ENCODE results near the gene GAS2. TPM values are rescaled to one million over a fixed set of nuclear protein-coding genes. Genes with fewer than 3 reads are reported as not detected.

GAS2 gene
- polyA plus RNA-seq, 1 of the 3 experiments (the other 2 are of a cell fraction): 0.72 TPM

DNA sequence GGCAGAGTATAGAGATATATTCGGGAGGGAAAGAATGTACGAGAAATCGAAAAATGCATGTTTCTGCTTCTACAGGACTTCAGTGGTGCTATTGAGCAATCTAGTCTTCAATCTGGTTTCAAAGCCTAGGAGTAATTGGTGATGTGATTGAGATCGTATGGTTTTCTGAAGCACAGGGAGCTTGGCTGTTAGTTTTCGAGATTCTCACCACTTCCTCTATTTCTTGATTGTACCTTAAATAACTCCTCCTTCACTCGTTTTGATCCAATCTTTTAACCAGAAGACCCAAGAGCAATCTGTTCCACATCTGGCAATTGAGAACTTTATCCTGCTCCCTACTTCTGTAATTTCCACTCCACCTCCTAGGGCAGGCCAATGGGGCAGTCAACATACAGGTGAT lies 193.3 kb downstream of the GAS2 start:
- Histone ChIP-seq H3K9me2 (no peaks in the 10 kb centered on the region), H3K4me2 (no peak overlapping the region), H3K27ac (ENCODE audit: low read depth in 2 of 2, low read length in 1 of 2) (no peak overlapping the region), H3K79me2 (ENCODE audit: insufficient read depth) (no peaks in the 10 kb centered on the region), H3K9me3 (no peaks in the 10 kb centered on the region), H3K36me3 (replicated peaks in 1 of 2; ENCODE audit: control insufficient read depth in 1 of 2, insufficient read depth in 2 of 2, low read length in 1 of 2) (no peaks in the 10 kb centered on the region), H3K4me3 (ENCODE audit: low read depth in 2 of 2, low read length in 1 of 2) (no peak overlapping the region), H3F3A (replicated peaks; ENCODE audit: insufficient read depth) (no peaks in the 10 kb centered on the region), H2AFZ (ENCODE audit: low read depth) (no peak overlapping the region), H3K27me3 (ENCODE audit: insufficient read depth) (no peaks in the 10 kb centered on the region), H3K9ac (no peak overlapping the region), H3K4me1 (ENCODE audit: control insufficient read depth in 1 of 2, insufficient read depth in 2 of 2, low read depth in 1 of 2, low read length in 1 of 2) (no peaks in the 10 kb centered on the region), H4K20me1 (ENCODE audit: insufficient read depth) (no peaks in the 10 kb centered on the region)
- TF ChIP-seq, protein P1, sequence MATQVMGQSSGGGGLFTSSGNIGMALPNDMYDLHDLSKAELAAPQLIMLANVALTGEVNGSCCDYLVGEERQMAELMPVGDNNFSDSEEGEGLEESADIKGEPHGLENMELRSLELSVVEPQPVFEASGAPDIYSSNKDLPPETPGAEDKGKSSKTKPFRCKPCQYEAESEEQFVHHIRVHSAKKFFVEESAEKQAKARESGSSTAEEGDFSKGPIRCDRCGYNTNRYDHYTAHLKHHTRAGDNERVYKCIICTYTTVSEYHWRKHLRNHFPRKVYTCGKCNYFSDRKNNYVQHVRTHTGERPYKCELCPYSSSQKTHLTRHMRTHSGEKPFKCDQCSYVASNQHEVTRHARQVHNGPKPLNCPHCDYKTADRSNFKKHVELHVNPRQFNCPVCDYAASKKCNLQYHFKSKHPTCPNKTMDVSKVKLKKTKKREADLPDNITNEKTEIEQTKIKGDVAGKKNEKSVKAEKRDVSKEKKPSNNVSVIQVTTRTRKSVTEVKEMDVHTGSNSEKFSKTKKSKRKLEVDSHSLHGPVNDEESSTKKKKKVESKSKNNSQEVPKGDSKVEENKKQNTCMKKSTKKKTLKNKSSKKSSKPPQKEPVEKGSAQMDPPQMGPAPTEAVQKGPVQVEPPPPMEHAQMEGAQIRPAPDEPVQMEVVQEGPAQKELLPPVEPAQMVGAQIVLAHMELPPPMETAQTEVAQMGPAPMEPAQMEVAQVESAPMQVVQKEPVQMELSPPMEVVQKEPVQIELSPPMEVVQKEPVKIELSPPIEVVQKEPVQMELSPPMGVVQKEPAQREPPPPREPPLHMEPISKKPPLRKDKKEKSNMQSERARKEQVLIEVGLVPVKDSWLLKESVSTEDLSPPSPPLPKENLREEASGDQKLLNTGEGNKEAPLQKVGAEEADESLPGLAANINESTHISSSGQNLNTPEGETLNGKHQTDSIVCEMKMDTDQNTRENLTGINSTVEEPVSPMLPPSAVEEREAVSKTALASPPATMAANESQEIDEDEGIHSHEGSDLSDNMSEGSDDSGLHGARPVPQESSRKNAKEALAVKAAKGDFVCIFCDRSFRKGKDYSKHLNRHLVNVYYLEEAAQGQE (IDR thresholded peaks at IDR 0.05; ENCODE audit: low read depth, low read length): no peak
- no peak for TF ChIP-seq TCF12 (IDR thresholded peaks at IDR 0.05)
- no peak for TF ChIP-seq FOSL2 (IDR thresholded peaks at IDR 0.05; ENCODE audit: borderline replicate concordance, low read depth)
- no peak for TF ChIP-seq EP300 (IDR thresholded peaks at IDR 0.05; ENCODE audit: borderline replicate concordance in 1 of 2, low read depth in 1 of 2, low read length in 1 of 2)
- DNase-seq: no peak
- CTCF ChIA-PET: interaction anchor here (4.9 kb wide), 1 partner anchor 16 kb away, joined by 28 read pairs; no protein-coding TSS in a partner anchor
- POLR2A ChIA-PET: no interaction called here
- WGBS (ENCODE audit: low lambda C conversion rate): 63% methylated on average over 6 of the region's 6 CpGs

DNA sequence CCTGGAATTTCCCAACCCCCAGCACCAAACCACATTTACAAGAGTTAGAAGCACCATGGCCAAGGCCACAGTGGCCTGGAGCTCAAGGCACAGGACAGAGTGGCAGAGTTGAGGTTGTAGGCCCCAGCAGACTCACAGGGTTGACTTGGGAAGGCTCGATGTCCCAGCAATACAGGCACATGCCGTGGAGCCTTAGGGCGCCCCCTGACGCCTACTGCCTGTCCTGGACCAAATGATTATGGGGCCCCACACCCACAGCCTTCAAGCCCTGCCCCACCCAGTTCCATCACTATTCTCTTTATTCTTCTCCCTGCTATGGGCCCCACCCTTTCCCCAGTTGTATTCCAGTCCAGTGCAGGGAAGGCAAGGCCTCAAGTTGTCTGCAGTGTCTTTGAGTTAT lies 193.8 kb downstream of the GAS2 start, which contains the start of gene CCDC179:
Gene CCDC179 (minus strand): TSS at position 234 of the 400 bp plus-strand sequence. CDS start 53 bp downstream, at position 181.
- no peak within 1 kb of the TSS for H3K27ac ChIP-seq (ENCODE audit: low read depth in 2 of 2, low read length in 1 of 2)
- H3K4me3 ChIP-seq (ENCODE audit: low read depth in 2 of 2, low read length in 1 of 2): no peak within 1 kb of the TSS
- no CpG with 5 or more reads among the region's 4 CpGs for WGBS (ENCODE audit: low lambda C conversion rate)
- H3K79me2 ChIP-seq (ENCODE audit: insufficient read depth): no peaks in the 10 kb centered on the region
- no peaks in the 10 kb centered on the region for H3K27me3 ChIP-seq (ENCODE audit: insufficient read depth)
- no peak within 1 kb of the TSS for H3K4me2 ChIP-seq
- no peaks in the 10 kb centered on the region for H3F3A ChIP-seq (replicated peaks; ENCODE audit: insufficient read depth)
- no peaks in the 10 kb centered on the region for H3K36me3 ChIP-seq (replicated peaks in 1 of 2; ENCODE audit: control insufficient read depth in 1 of 2, insufficient read depth in 2 of 2, low read length in 1 of 2)
- CTCF ChIA-PET: interaction anchor here (4.9 kb wide), 1 partner anchor 15 kb away, joined by 28 read pairs; no protein-coding TSS in a partner anchor
- POLR2A ChIA-PET: no interaction called here
- no peak for DNase-seq
- H2AFZ ChIP-seq (ENCODE audit: low read depth): no peak within 1 kb of the TSS
- no peaks in the 10 kb centered on the region for H3K9me2 ChIP-seq
- no peaks in the 10 kb centered on the region for H3K9me3 ChIP-seq
- no peaks in the 10 kb centered on the region for H4K20me1 ChIP-seq (ENCODE audit: insufficient read depth)
- H3K9ac ChIP-seq: no peak within 1 kb of the TSS
- no peaks in the 10 kb centered on the region for H3K4me1 ChIP-seq (ENCODE audit: control insufficient read depth in 1 of 2, insufficient read depth in 2 of 2, low read depth in 1 of 2, low read length in 1 of 2)
- TF ChIP-seq RAD21 (IDR thresholded peaks at IDR 0.05; ENCODE audit: low read length) (no peak), JUND (IDR thresholded peaks at IDR 0.05) (no peak), SMC3 (IDR thresholded peaks at IDR 0.05; ENCODE audit: low read depth, low read length) (no peak), YY1 (IDR thresholded peaks at IDR 0.05; ENCODE audit: low read depth) (no peak), FOSL2 (IDR thresholded peaks at IDR 0.05; ENCODE audit: borderline replicate concordance, low read depth) (no peak), RXRA (IDR thresholded peaks at IDR 0.05; ENCODE audit: borderline replicate concordance, low read depth) (no peak), NFIC (IDR thresholded peaks at IDR 0.05; ENCODE audit: borderline replicate concordance) (no peak), GATA2 (CRISPR knock-in tag; IDR thresholded peaks at IDR 0.05) (no peak), FOXM1 (IDR thresholded peaks at IDR 0.05; ENCODE audit: low read depth) (no peak), FOXJ3 (CRISPR knock-in tag; IDR thresholded peaks at IDR 0.05) (no peak)
- TF ChIP-seq, protein P2, sequence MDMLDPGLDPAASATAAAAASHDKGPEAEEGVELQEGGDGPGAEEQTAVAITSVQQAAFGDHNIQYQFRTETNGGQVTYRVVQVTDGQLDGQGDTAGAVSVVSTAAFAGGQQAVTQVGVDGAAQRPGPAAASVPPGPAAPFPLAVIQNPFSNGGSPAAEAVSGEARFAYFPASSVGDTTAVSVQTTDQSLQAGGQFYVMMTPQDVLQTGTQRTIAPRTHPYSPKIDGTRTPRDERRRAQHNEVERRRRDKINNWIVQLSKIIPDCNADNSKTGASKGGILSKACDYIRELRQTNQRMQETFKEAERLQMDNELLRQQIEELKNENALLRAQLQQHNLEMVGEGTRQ (IDR thresholded peaks at IDR 0.05; ENCODE audit: borderline replicate concordance, low read depth, low read length): no peak
- TF ChIP-seq, protein P3, sequence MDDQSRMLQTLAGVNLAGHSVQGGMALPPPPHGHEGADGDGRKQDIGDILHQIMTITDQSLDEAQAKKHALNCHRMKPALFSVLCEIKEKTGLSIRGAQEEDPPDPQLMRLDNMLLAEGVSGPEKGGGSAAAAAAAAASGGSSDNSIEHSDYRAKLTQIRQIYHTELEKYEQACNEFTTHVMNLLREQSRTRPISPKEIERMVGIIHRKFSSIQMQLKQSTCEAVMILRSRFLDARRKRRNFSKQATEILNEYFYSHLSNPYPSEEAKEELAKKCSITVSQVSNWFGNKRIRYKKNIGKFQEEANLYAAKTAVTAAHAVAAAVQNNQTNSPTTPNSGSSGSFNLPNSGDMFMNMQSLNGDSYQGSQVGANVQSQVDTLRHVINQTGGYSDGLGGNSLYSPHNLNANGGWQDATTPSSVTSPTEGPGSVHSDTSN (IDR thresholded peaks at IDR 0.05): no peak
- TF ChIP-seq, protein P4, sequence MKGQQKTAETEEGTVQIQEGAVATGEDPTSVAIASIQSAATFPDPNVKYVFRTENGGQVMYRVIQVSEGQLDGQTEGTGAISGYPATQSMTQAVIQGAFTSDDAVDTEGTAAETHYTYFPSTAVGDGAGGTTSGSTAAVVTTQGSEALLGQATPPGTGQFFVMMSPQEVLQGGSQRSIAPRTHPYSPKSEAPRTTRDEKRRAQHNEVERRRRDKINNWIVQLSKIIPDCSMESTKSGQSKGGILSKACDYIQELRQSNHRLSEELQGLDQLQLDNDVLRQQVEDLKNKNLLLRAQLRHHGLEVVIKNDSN (IDR thresholded peaks at IDR 0.05; ENCODE audit: borderline replicate concordance, low read depth): no peak
- TF ChIP-seq, protein P1 (IDR thresholded peaks at IDR 0.05; ENCODE audit: low read depth, low read length): no peak
- TF ChIP-seq, protein P5, sequence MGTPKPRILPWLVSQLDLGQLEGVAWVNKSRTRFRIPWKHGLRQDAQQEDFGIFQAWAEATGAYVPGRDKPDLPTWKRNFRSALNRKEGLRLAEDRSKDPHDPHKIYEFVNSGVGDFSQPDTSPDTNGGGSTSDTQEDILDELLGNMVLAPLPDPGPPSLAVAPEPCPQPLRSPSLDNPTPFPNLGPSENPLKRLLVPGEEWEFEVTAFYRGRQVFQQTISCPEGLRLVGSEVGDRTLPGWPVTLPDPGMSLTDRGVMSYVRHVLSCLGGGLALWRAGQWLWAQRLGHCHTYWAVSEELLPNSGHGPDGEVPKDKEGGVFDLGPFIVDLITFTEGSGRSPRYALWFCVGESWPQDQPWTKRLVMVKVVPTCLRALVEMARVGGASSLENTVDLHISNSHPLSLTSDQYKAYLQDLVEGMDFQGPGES (IDR thresholded peaks at IDR 0.05; ENCODE audit: low read depth, low read length): no peak

Data from SK-N-SH (cell line).